Ishikawa (cell line): ENCODE results near the gene WFDC6.

ENCODE experiments used
- CEBPB ChIP-seq: IDR thresholded peaks from 2 replicates; pipeline ENCODE4 v1.6.1; 2012
- CREB1 ChIP-seq: IDR thresholded peaks from 2 replicates; pipeline ENCODE4 v1.6.1; 2012; ENCODE audit warnings: low read depth
- EP300 ChIP-seq: IDR thresholded peaks from 2 replicates; pipeline ENCODE4 v1.6.1; 2012; ENCODE audit warnings: borderline replicate concordance
- FOXM1 ChIP-seq: IDR thresholded peaks from 2 replicates; pipeline ENCODE4 v1.6.1; 2012; ENCODE audit warnings: low read depth, borderline replicate concordance
- MAX ChIP-seq: IDR thresholded peaks from 2 replicates; pipeline ENCODE4 v1.6.1; 2012
- NFIC ChIP-seq: IDR thresholded peaks from 2 replicates; pipeline ENCODE4 v1.6.1; 2012
- RAD21 ChIP-seq: IDR thresholded peaks from 2 replicates; pipeline ENCODE4 v1.6.1; 2012; ENCODE audit warnings: low read depth
- TAF1 ChIP-seq: IDR thresholded peaks from 2 replicates; pipeline ENCODE4 v1.6.1; 2012; ENCODE audit warnings: low read depth, mild to moderate bottlenecking
- TCF12 ChIP-seq: IDR thresholded peaks from 2 replicates; pipeline ENCODE4 v1.6.1; 2012; ENCODE audit warnings: low read depth
- TEAD4 ChIP-seq: IDR thresholded peaks from 2 replicates; pipeline ENCODE4 v1.6.1; 2012
- USF1 ChIP-seq: IDR thresholded peaks from 2 replicates; pipeline ENCODE4 v1.6.1; 2012
- YY1 ChIP-seq: IDR thresholded peaks from 2 replicates; pipeline ENCODE4 v1.6.1; 2012; ENCODE audit warnings: low read depth
- ZBTB7A ChIP-seq: IDR thresholded peaks from 2 replicates; pipeline ENCODE4 v1.6.1; 2012; ENCODE audit warnings: low read depth
- TF ChIP-seq, protein P1 (sequence below): IDR thresholded peaks from 2 replicates; pipeline ENCODE4 v1.6.1; 2012; ENCODE audit warnings: low read depth, mild to moderate bottlenecking

DNA sequence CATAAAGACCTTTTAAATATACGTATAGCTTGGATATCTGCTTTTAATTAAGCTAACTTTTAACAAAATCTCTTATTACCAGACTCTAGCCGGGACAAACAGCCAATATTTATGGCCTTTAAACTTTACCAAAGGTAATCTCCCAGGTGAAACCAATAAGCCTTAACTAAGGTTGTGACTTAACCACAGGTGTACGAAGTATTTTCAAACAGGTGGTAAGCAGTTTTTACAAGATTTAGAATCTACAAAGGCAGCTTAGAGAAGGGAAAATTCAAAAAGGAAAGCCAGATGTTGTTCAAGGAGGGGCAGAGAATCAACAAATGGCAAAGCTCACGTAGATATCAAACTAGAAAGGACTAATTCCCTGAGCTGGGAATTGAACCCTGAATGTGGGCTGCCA lies 53.9 kb downstream of the WFDC6 start:
- no peak for TF ChIP-seq TCF12
- TF ChIP-seq EP300, result no peak
- no peak for TF ChIP-seq TAF1
- no peak for TF ChIP-seq CREB1
- no peak for TF ChIP-seq NFIC
- no peak for TF ChIP-seq CEBPB
- TF ChIP-seq, protein P1, sequence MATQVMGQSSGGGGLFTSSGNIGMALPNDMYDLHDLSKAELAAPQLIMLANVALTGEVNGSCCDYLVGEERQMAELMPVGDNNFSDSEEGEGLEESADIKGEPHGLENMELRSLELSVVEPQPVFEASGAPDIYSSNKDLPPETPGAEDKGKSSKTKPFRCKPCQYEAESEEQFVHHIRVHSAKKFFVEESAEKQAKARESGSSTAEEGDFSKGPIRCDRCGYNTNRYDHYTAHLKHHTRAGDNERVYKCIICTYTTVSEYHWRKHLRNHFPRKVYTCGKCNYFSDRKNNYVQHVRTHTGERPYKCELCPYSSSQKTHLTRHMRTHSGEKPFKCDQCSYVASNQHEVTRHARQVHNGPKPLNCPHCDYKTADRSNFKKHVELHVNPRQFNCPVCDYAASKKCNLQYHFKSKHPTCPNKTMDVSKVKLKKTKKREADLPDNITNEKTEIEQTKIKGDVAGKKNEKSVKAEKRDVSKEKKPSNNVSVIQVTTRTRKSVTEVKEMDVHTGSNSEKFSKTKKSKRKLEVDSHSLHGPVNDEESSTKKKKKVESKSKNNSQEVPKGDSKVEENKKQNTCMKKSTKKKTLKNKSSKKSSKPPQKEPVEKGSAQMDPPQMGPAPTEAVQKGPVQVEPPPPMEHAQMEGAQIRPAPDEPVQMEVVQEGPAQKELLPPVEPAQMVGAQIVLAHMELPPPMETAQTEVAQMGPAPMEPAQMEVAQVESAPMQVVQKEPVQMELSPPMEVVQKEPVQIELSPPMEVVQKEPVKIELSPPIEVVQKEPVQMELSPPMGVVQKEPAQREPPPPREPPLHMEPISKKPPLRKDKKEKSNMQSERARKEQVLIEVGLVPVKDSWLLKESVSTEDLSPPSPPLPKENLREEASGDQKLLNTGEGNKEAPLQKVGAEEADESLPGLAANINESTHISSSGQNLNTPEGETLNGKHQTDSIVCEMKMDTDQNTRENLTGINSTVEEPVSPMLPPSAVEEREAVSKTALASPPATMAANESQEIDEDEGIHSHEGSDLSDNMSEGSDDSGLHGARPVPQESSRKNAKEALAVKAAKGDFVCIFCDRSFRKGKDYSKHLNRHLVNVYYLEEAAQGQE, result no peak
- TF ChIP-seq MAX, result no peak
- no peak for TF ChIP-seq YY1
- no peak for TF ChIP-seq FOXM1
- no peak for TF ChIP-seq TEAD4
- no peak for TF ChIP-seq USF1
- TF ChIP-seq RAD21, result no peak
- no peak for TF ChIP-seq ZBTB7A
